Mesothelial cell of epicardium (in vitro differentiated cells): Measurements from ENCODE around the gene RGS17. TPM values are rescaled to one million over a fixed set of nuclear protein-coding genes. Genes with fewer than 3 reads are reported as not detected.

Experiments used
- DNase-seq, 2 experiments: peaks; one replicate each; pipeline ENCODE4 v3.0.0; 2021; ENCODE audit warnings: low spot score in 2 of 2; ENCODE audit not compliant: unreplicated experiment in 2 of 2
- H3K27ac Mint-ChIP-seq: 2 replicates; pipeline ENCODE4 v1.8.0; 2021; ENCODE audit warnings: mixed read lengths
- H3K27me3 Mint-ChIP-seq: 2 replicates; pipeline ENCODE4 v1.8.0; 2021; ENCODE audit warnings: low read depth, mixed read lengths
- H3K36me3 Mint-ChIP-seq: 2 replicates; pipeline ENCODE4 v1.8.0; 2021; ENCODE audit warnings: mixed read lengths
- H3K4me1 Mint-ChIP-seq: 2 replicates; pipeline ENCODE4 v1.8.0; 2021; ENCODE audit warnings: mixed read lengths
- H3K4me3 Mint-ChIP-seq: 2 replicates; pipeline ENCODE4 v1.8.0; 2021; ENCODE audit warnings: mild to moderate bottlenecking, moderate library complexity, mixed read lengths
- H3K9me3 Mint-ChIP-seq: 2 replicates; pipeline ENCODE4 v1.8.0; 2021; ENCODE audit warnings: mixed read lengths
- CTCF ChIP-seq: fragments of 200-600 bp; sonication (generic); IDR thresholded peaks from one replicate; pipeline ENCODE4 v1.5.0; 2021; ENCODE audit warnings: antibody characterized with exemption; ENCODE audit not compliant: unreplicated experiment
- total RNA-seq: library from RNA; stranded (reverse); gene quantifications from 3 replicates; pipeline ENCODE4 v1.2.1, GENCODE V29; 2021

RGS17 gene
- total RNA-seq, 1 donor from 2014 or later, result 1.3 TPM

- H3K36me3 Mint-ChIP-seq, result peaks cover 18% of the 10 kb centered on the region
- no peak overlapping the region for H3K4me3 Mint-ChIP-seq
- H3K27ac Mint-ChIP-seq, result no peak overlapping the region
- H3K27me3 Mint-ChIP-seq, result no peaks in the 10 kb centered on the region
- no peak for TF ChIP-seq CTCF
- no peak for DNase-seq
- H3K9me3 Mint-ChIP-seq, result no peaks in the 10 kb centered on the region
- peaks cover 23% of the 10 kb centered on the region for H3K4me1 Mint-ChIP-seq
Measured at GRCh38 chr6:152978058-152978457, 153.0 kb downstream of the RGS17 start.

GRCh38 chr6:152977556-152977955 is 153.5 kb downstream of the RGS17 start:
- TF ChIP-seq CTCF, result no peak
- DNase-seq, result no peak
- H3K36me3 Mint-ChIP-seq, result peaks cover 22% of the 10 kb centered on the region
- no peak overlapping the region for H3K4me3 Mint-ChIP-seq
- peak overlapping the region; percentile 25 for H3K27ac Mint-ChIP-seq
- no peaks in the 10 kb centered on the region for H3K9me3 Mint-ChIP-seq
- no peaks in the 10 kb centered on the region for H3K27me3 Mint-ChIP-seq
- peaks cover 23% of the 10 kb centered on the region for H3K4me1 Mint-ChIP-seq

- H3K4me3 Mint-ChIP-seq, result no peak overlapping the region
- peaks cover 19% of the 10 kb centered on the region for H3K4me1 Mint-ChIP-seq
- no peaks in the 10 kb centered on the region for H3K27me3 Mint-ChIP-seq
- no peaks in the 10 kb centered on the region for H3K9me3 Mint-ChIP-seq
- no peak overlapping the region for H3K27ac Mint-ChIP-seq
- peaks cover 29% of the 10 kb centered on the region for H3K36me3 Mint-ChIP-seq
- TF ChIP-seq CTCF, result no peak
- DNase-seq, result no peak
Measured at GRCh38 chr6:152976749-152977148, 154.3 kb downstream of the RGS17 start.

- peaks cover 39% of the 10 kb centered on the region for H3K36me3 Mint-ChIP-seq
- no peak for TF ChIP-seq CTCF
- no peak overlapping the region for H3K4me3 Mint-ChIP-seq
- no peak for DNase-seq
- no peak overlapping the region for H3K27ac Mint-ChIP-seq
- no peaks in the 10 kb centered on the region for H3K27me3 Mint-ChIP-seq
- H3K9me3 Mint-ChIP-seq, result peaks cover 7% of the 10 kb centered on the region
- peaks cover 7% of the 10 kb centered on the region for H3K4me1 Mint-ChIP-seq
Measured at GRCh38 chr6:152975204-152975915, 155.7 kb downstream of the RGS17 start.

GRCh38 chr6:152973916-152974315 is 157.2 kb downstream of the RGS17 start:
- no peaks in the 10 kb centered on the region for H3K4me1 Mint-ChIP-seq
- peaks cover 20% of the 10 kb centered on the region for H3K9me3 Mint-ChIP-seq
- DNase-seq, result no peak
- no peak overlapping the region for H3K4me3 Mint-ChIP-seq
- H3K27me3 Mint-ChIP-seq, result no peaks in the 10 kb centered on the region
- no peak overlapping the region for H3K27ac Mint-ChIP-seq
- no peak for TF ChIP-seq CTCF
- peaks cover 54% of the 10 kb centered on the region for H3K36me3 Mint-ChIP-seq
